ENCODE data around the gene SNAPC1. TPM values are rescaled to one million over a fixed set of nuclear protein-coding genes. Genes with fewer than 3 reads are reported as not detected.

Gene SNAPC1
- total RNA-seq, 1 donor from 2014 or later, result 1.3 TPM

- peaks cover 21% of the 10 kb centered on the region for H3K4me1 Mint-ChIP-seq (ENCODE audit: low read depth, unreplicated experiment)
- no peak for DNase-seq
- H3K27me3 Mint-ChIP-seq (ENCODE audit: unreplicated experiment), result peaks cover 8% of the 10 kb centered on the region
- peak overlapping the region; percentile 99 for H3K4me3 Mint-ChIP-seq (ENCODE audit: unreplicated experiment)
- H3K27ac Mint-ChIP-seq (ENCODE audit: unreplicated experiment), result peak overlapping the region; percentile 86
- TF ChIP-seq CTCF (IDR thresholded peaks at IDR 0.05; ENCODE audit: partially characterized antibody, unreplicated experiment), result no peak
- no peaks in the 10 kb centered on the region for H3K9me3 Mint-ChIP-seq (ENCODE audit: unreplicated experiment)
- no peaks in the 10 kb centered on the region for H3K36me3 Mint-ChIP-seq (ENCODE audit: unreplicated experiment)
Measured at GRCh38 chr14:61761557-61761956, 663 bp upstream of the SNAPC1 start.

- H3K4me3 Mint-ChIP-seq (ENCODE audit: unreplicated experiment), result no peak overlapping the region
- no peaks in the 10 kb centered on the region for H3K9me3 Mint-ChIP-seq (ENCODE audit: unreplicated experiment)
- H3K27ac Mint-ChIP-seq (ENCODE audit: unreplicated experiment), result no peak overlapping the region
- peaks cover 2% of the 10 kb centered on the region for H3K27me3 Mint-ChIP-seq (ENCODE audit: unreplicated experiment)
- peaks cover 14% of the 10 kb centered on the region for H3K4me1 Mint-ChIP-seq (ENCODE audit: low read depth, unreplicated experiment)
- no peak for DNase-seq
- no peak for TF ChIP-seq CTCF (IDR thresholded peaks at IDR 0.05; ENCODE audit: partially characterized antibody, unreplicated experiment)
- H3K36me3 Mint-ChIP-seq (ENCODE audit: unreplicated experiment), result no peaks in the 10 kb centered on the region
Measured at GRCh38 chr14:61764342-61765122, 2.3 kb downstream of the SNAPC1 start.

- no peak for DNase-seq
- Mint-ChIP-seq H3K36me3 (ENCODE audit: unreplicated experiment) (no peaks in the 10 kb centered on the region), H3K4me1 (ENCODE audit: low read depth, unreplicated experiment) (peaks cover 14% of the 10 kb centered on the region), H3K4me3 (ENCODE audit: unreplicated experiment) (peak overlapping the region; percentile 26), H3K9me3 (ENCODE audit: unreplicated experiment) (no peaks in the 10 kb centered on the region), H3K27me3 (ENCODE audit: unreplicated experiment) (peaks cover 2% of the 10 kb centered on the region), H3K27ac (ENCODE audit: unreplicated experiment) (no peak overlapping the region)
- TF ChIP-seq CTCF (IDR thresholded peaks at IDR 0.05; ENCODE audit: partially characterized antibody, unreplicated experiment), result no peak
Measured at GRCh38 chr14:61765225-61765943, 3.2 kb downstream of the SNAPC1 start.

- Mint-ChIP-seq H3K27ac (ENCODE audit: unreplicated experiment) (no peak overlapping the region), H3K36me3 (ENCODE audit: unreplicated experiment) (no peaks in the 10 kb centered on the region), H3K4me3 (ENCODE audit: unreplicated experiment) (no peak overlapping the region), H3K27me3 (ENCODE audit: unreplicated experiment) (peaks cover 2% of the 10 kb centered on the region), H3K4me1 (ENCODE audit: low read depth, unreplicated experiment) (peaks cover 14% of the 10 kb centered on the region), H3K9me3 (ENCODE audit: unreplicated experiment) (no peaks in the 10 kb centered on the region)
- DNase-seq, result no peak
- TF ChIP-seq CTCF (IDR thresholded peaks at IDR 0.05; ENCODE audit: partially characterized antibody, unreplicated experiment), result no peak
Measured at GRCh38 chr14:61766151-61766550, 3.9 kb downstream of the SNAPC1 start.

GRCh38 chr14:61768240-61768639 lies 6.0 kb downstream of the SNAPC1 start:
- Mint-ChIP-seq H3K4me3 (ENCODE audit: unreplicated experiment) (no peak overlapping the region), H3K27me3 (ENCODE audit: unreplicated experiment) (no peaks in the 10 kb centered on the region), H3K27ac (ENCODE audit: unreplicated experiment) (no peak overlapping the region), H3K4me1 (ENCODE audit: low read depth, unreplicated experiment) (peaks cover 13% of the 10 kb centered on the region), H3K9me3 (ENCODE audit: unreplicated experiment) (peaks cover 2% of the 10 kb centered on the region), H3K36me3 (ENCODE audit: unreplicated experiment) (no peaks in the 10 kb centered on the region)
- TF ChIP-seq CTCF (IDR thresholded peaks at IDR 0.05; ENCODE audit: partially characterized antibody, unreplicated experiment), result no peak
- no peak for DNase-seq

All from glutamatergic neuron (in vitro differentiated cells).